HepG2 (cell line): ENCODE measurements around the gene AP4S1. TPM values are rescaled to one million over a fixed set of nuclear protein-coding genes. Genes with fewer than 3 reads are reported as not detected.

Experiments
- ARID3A ChIP-seq: IDR thresholded peaks from 2 replicates; pipeline ENCODE4 v1.6.1; 2012; ENCODE audit warnings: low read depth, low read length, improper control_type of control experiment
- DPF2 ChIP-seq: sonication (generic); formaldehyde crosslinking; IDR thresholded peaks from 2 replicates; pipeline ENCODE4 v1.4.0; 2020; ENCODE audit warnings: mild to moderate bottlenecking, low read depth, missing genetic modification reagents, borderline replicate concordance
- FOXO1 ChIP-seq: sonication (generic); formaldehyde crosslinking; IDR thresholded peaks from 2 replicates; pipeline ENCODE4 v1.4.0; 2020; ENCODE audit warnings: missing genetic modification reagents
- FOXP4 ChIP-seq: sonication (generic); formaldehyde crosslinking; IDR thresholded peaks from 2 replicates; pipeline ENCODE4 v1.4.0; 2020; ENCODE audit warnings: missing genetic modification reagents
- GATAD1 ChIP-seq: IDR thresholded peaks from 2 replicates; pipeline ENCODE4 v1.6.1; 2016; ENCODE audit warnings: missing genetic modification reagents, missing compliant biosample characterization
- HES4 ChIP-seq: sonication (generic); formaldehyde crosslinking; IDR thresholded peaks from 2 replicates; pipeline ENCODE4 v1.9.0; 2021; ENCODE audit warnings: mild to moderate bottlenecking, missing genetic modification reagents, borderline replicate concordance
- HMG20A ChIP-seq: IDR thresholded peaks from 2 replicates; pipeline ENCODE4 v1.6.1; 2016; ENCODE audit warnings: borderline replicate concordance
- MED1 ChIP-seq: sonication (generic); formaldehyde crosslinking; IDR thresholded peaks from 2 replicates; pipeline ENCODE4 v1.4.0; 2020; ENCODE audit warnings: missing genetic modification reagents
- MIXL1 ChIP-seq: IDR thresholded peaks from 2 replicates; pipeline ENCODE4 v1.6.1; 2016
- NPAS2 ChIP-seq: sonication (generic); formaldehyde crosslinking; IDR thresholded peaks from 2 replicates; pipeline ENCODE4 v1.8.0; 2022; ENCODE audit warnings: mild to moderate bottlenecking, missing genetic modification reagents, borderline replicate concordance
- PCBP2 ChIP-seq: fragments of 200-400 bp; formaldehyde crosslinking; optimal IDR thresholded peaks from 2 replicates; pipeline ENCODE3; 2018; ENCODE audit warnings: low read length, low read depth; ENCODE audit not compliant: poor library complexity, severe bottlenecking
- TFE3 ChIP-seq: IDR thresholded peaks from 2 replicates; pipeline ENCODE4 v1.6.1; 2016
- YEATS2 ChIP-seq: sonication (generic); formaldehyde crosslinking; IDR thresholded peaks from 2 replicates; pipeline ENCODE4 v1.4.0; 2020; ENCODE audit warnings: missing genetic modification reagents, borderline replicate concordance
- ZBTB43 ChIP-seq: sonication (generic); formaldehyde crosslinking; conservative IDR thresholded peaks from 2 replicates; pipeline ENCODE4 v1.4.0; 2020; ENCODE audit warnings: missing genetic modification reagents
- ZMYM2 ChIP-seq: sonication (generic); formaldehyde crosslinking; IDR thresholded peaks from 2 replicates; pipeline ENCODE4 v1.8.0; 2022; ENCODE audit warnings: mild to moderate bottlenecking, missing genetic modification reagents
- ZMYM3 ChIP-seq: sonication (generic); formaldehyde crosslinking; IDR thresholded peaks from 2 replicates; pipeline ENCODE4 v1.5.1; 2020; ENCODE audit warnings: mild to moderate bottlenecking, missing genetic modification reagents
- ZZZ3 ChIP-seq: sonication (generic); formaldehyde crosslinking; IDR thresholded peaks from 2 replicates; pipeline ENCODE4 v1.4.0; 2020; ENCODE audit warnings: missing genetic modification reagents, mild to moderate bottlenecking, borderline replicate concordance
- polyA plus RNA-seq, 8 experiments: library from polyadenylated mRNA; depleted of rRNA in 3 of 8; stranded (reverse) in 7 of 8; unstranded in 1 of 8; fragments of >200 nt; fragmentation: Illumina TruSeq in 4 of 8; extraction: Trizol in 4 of 8; gene quantifications; 2 replicates each; pipeline versions ENCODE4 v1.2.1 to v1.2.3, GENCODE V29; 2011 to 2016; ENCODE audit warnings: low read depth in 4 of 8, missing spikeins in 1 of 8, mixed read lengths in 1 of 8; ENCODE audit not compliant: insufficient read depth in 1 of 8
- total RNA-seq, 5 experiments: library from RNA; depleted of rRNA; stranded (reverse); fragments of >200 nt; fragmentation: Illumina TruSeq; extraction: Trizol; gene quantifications; 2 replicates each; pipeline ENCODE4 v1.2.3, GENCODE V29; 2016; ENCODE audit warnings: low read depth in 1 of 5
- TF ChIP-seq, protein P1 (sequence below): IDR thresholded peaks from 2 replicates; pipeline ENCODE4 v1.6.1; 2018; ENCODE audit warnings: missing genetic modification reagents, mild to moderate bottlenecking, missing compliant biosample characterization
- TF ChIP-seq, protein P2 (sequence below): IDR thresholded peaks from 2 replicates; pipeline ENCODE4 v1.6.1; 2016; ENCODE audit warnings: mild to moderate bottlenecking

AP4S1 gene
- total and polyA plus RNA-seq, 2 of the 13 experiments (the other 11 are each of a cell fraction or from before 2014, with no cell fraction given) = 3.9 to 21.1 TPM

DNA sequence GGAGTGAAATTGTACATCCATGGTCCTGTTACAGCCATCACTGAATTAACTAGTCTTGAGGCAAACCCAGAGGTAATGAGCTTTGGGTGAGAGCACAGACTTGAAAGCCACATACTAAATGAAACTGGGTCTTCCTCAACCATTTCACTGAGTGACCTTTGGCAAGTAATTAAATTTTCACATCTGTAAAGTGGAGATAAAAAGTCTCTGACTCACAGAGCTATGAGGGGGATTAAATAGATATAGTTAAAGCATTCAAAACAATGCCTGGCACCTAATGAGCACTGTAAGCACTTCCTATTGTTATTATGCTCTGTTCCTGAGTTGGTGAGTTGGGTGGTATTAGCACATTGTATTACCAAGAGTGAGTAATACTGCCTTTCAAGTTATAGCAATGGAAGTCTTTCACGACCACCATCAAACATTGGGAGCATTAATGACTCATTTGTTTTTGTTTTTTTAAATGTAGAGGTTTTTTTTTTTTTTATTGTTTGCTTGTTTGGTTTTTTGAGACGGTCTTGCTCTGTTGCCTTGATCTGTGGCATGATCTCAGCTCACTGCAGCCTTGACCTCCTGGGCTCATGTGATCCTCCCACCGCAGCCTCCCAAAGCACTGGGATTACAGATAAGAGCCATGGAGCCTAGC lies 13.2 kb downstream of the AP4S1 start (continued):
- TF ChIP-seq, protein P1, sequence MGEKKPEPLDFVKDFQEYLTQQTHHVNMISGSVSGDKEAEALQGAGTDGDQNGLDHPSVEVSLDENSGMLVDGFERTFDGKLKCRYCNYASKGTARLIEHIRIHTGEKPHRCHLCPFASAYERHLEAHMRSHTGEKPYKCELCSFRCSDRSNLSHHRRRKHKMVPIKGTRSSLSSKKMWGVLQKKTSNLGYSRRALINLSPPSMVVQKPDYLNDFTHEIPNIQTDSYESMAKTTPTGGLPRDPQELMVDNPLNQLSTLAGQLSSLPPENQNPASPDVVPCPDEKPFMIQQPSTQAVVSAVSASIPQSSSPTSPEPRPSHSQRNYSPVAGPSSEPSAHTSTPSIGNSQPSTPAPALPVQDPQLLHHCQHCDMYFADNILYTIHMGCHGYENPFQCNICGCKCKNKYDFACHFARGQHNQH (CRISPR knock-in tag) = peak; percentile 56
- TF ChIP-seq ZMYM3 = peak; percentile 87
- TF ChIP-seq GATAD1 = peak; percentile 21; the same call in 1 of the 2 replicates
- 0 out of 2 replicates have a peak, but pooled peaks have one; percentile 30 for TF ChIP-seq HMG20A (CRISPR knock-in tag)
- peak; percentile 64 for TF ChIP-seq MED1 (CRISPR knock-in tag)
- no peak for TF ChIP-seq ZZZ3 (CRISPR knock-in tag)
- TF ChIP-seq ZBTB43 = peak; percentile 47; the same call in 1 of the 2 replicates
- TF ChIP-seq TFE3 (CRISPR knock-in tag) = peak; percentile 84
- TF ChIP-seq, protein P2, sequence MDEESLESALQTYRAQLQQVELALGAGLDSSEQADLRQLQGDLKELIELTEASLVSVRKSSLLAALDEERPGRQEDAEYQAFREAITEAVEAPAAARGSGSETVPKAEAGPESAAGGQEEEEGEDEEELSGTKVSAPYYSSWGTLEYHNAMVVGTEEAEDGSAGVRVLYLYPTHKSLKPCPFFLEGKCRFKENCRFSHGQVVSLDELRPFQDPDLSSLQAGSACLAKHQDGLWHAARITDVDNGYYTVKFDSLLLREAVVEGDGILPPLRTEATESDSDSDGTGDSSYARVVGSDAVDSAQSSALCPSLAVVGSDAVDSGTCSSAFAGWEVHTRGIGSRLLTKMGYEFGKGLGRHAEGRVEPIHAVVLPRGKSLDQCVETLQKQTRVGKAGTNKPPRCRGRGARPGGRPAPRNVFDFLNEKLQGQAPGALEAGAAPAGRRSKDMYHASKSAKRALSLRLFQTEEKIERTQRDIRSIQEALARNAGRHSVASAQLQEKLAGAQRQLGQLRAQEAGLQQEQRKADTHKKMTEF = peak; percentile 74
- peak; percentile 57 for TF ChIP-seq ARID3A
- peak; percentile 73 for TF ChIP-seq FOXP4 (CRISPR knock-in tag)
- TF ChIP-seq ZMYM2 (CRISPR knock-in tag) = peak; percentile 80; the same call in 1 of the 2 replicates
- TF ChIP-seq DPF2 (CRISPR knock-in tag) = 0 out of 2 replicates have a peak, but pooled peaks have one; percentile 9
- TF ChIP-seq MIXL1 = no peak; the same call in 1 of the 2 replicates
- peak; percentile 28; the same call in 1 of the 2 replicates for TF ChIP-seq FOXO1 (CRISPR knock-in tag)
- TF ChIP-seq NPAS2 = no peak
- TF ChIP-seq YEATS2 (CRISPR knock-in tag) = peak; percentile 31; the same call in 1 of the 2 replicates
- TF ChIP-seq HES4 (CRISPR knock-in tag) = no peak
- TF ChIP-seq PCBP2 = no peak
